Measurements from ENCODE around the gene FIBIN.

FIBIN gene

DNA sequence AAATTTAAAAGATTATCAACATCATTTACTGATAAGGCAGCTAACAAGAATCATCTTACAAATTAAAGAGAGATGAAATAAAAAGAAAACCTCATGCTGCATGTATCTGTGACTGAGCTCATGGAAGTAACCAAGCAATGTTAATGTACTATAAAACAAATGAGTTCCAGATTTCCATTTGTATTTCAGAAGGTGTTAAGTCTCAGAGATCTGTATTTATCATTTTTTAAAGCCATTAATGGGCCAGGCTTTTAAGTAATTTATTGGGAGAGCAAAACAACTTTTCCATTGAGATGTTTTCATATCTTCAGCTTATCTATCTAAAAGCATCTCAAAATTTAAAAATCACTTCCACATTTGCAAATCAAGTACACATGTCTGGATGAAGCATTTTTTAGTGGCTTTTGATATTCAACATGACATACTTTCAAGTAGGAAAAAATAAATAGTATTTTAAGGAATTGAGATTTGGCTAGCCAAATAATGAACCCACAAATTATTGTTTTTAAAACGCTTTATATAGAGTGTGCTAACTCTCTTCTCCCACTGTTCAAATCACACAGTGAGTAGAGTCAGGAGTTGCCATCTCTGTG, 28.8 kb downstream of the FIBIN start:
- no peak for DNase-seq (ENCODE audit: low read depth in 2 of 2)

DNA sequence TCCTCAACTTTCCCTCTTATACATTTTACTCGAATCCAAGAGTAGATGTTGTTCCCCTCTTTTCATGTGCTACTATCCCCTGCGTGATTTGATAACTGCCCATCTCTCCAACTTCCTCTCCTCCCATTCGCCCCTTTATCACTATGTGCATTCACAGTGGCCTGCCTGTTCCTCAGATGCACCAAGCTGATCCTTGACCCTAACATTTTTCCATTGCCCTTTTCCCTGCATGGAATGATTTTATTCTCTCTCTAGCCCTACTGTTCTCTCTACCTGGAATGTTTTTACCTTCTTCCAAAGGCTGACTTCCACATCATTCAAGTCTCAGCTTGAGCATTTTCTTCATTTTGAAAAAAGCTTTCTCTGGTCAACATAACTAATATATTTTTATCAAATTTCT, 31.0 kb downstream of the FIBIN start:
- DNase-seq (ENCODE audit: low read depth in 2 of 2), result no peak

DNA sequence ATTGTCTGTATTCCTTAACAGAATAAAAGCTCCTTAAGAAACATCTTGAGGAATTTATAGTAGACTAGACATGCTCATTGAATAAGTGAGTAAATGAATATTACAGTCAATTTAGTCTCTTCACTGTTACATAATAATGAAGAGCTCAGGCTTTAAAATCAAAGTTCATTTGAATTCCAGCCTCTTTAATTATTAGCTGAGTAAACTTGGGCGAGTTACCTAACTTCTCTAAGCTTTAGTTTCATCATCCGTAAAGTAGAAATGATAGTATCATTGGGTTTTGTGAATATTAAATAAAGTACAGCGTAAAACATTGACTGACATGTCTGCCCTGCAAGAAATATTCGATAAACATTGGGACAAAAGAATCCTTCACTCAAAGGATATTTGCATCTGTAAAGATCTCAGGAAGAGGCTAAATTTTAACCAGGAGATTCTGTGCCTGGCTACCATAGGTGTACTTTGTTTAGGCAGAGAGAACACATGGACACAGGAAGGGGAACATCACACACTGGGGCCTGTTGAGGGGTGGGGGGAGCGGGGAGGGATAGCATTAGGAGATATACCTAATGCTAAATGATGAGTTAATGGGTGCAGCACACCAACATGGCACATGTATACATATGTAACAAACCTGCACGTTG, 31.5 kb downstream of the FIBIN start:
- DNase-seq (ENCODE audit: low read depth in 2 of 2), result no peak

DNA sequence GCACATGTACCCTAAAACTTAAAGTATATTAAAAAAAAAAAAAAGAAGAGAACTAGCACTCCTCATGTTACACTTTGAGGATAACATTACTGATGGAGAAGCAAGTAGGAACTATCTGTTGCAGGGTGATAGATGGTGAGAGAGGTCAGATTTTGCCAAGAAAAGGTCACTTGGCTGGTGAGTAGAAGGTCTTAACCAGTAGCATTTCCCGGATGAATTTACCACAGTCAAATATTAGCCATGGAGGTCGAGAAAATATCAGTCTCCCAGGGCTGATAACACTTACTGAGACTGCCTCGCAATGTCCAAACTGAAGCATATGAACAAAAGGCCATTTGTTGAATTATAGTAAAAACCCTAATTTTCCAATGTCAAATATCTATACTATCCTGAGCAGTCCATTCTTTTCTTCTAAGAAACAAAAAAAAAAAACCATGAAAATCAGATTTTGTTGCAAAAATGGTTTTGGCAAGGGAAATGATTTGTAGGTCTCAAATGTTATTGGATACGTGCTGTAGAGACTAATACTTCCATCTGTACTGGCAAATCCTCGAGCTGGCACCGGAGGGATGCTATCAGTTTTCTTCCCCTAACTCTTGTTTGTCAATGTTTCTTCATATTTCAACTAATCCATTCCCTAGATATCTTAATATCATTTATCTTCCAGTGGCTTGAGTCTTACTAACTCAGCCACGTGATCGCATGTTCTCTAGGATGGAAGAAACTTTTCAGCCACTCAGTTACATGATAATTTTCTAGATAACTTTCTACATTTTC, 32.2 kb downstream of the FIBIN start:
- no peak for DNase-seq (ENCODE audit: low read depth in 2 of 2)

DNA sequence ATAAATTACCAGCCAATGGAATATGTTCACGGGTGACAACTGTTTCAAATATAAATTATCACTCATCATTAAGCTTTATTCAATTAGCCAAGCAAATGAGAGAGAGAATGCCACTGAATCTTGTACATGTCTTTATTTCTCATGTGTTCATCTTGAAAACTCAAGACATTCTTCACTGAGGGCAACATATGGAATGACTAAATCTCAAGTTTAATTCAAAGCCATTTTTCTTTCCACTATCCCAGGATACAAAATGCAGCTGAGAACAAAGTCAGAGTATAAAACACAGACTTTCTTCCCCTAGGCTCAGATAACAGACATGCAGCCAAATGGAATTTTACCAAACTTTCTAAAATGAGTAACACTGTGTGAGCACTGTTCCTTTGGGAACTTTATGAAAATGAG, 34.7 kb downstream of the FIBIN start:
- DNase-seq (ENCODE audit: low read depth in 2 of 2), result peak; percentile 47 to 57

DNA sequence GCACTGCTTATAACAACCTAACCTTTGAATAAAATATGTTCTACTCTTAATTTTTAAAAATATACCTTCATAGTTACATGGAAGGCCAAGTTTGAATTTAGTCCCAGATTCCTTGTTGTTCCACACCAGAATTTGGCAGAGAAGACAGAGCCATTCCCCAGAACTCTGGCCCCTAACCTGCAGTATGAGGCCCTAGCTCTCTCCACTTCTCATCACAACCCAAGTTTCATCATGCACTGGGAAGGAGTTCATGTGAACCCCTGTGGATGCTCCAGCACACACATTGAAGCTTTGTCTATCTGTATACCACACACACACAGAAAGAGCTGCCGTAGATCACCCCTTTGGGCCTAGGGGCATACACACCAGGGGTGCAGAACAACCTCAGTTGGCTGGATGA, 36.1 kb downstream of the FIBIN start:
- DNase-seq (ENCODE audit: low read depth in 2 of 2), result no peak

DNA sequence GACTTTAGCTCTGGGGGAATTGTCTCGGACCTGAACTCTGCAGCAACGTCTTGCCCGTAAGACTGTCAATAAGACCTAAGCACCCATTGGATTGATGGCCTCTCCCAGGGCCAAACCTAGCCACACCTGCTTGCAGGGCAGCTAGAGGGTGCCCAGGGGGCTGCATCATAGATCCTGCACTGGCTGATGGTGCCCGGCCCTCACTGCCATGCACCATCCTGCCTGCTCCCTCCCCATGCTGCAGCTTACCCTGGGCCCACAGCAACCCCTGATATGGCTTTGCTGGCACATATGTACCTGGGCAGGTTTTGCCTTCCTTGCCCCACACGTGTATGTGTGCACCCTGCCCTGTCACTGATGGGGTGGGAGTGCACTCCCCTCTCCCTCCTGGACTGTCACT, 37.8 kb downstream of the FIBIN start:
- DNase-seq (ENCODE audit: low read depth in 2 of 2), result no peak

DNA sequence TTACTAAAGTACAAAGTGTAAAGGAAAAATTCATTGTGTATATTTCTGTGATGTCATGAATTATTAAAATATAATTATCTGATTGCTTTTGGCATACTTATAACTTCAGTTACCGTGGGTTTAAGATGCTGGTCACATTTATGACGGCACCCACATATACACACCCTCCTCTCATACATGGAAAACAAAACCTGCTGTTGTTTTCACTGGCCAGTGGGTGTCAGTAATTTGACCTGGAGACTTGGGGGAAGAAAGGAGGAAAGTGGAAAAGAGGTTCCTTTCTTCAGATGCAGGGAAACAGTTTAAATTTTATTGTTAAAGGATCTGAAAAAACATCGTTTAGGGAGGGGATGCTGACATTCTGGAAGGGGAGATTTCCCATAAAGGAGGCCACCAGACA, 46.0 kb downstream of the FIBIN start:
- no peak for DNase-seq (ENCODE audit: low read depth in 2 of 2)

DNA sequence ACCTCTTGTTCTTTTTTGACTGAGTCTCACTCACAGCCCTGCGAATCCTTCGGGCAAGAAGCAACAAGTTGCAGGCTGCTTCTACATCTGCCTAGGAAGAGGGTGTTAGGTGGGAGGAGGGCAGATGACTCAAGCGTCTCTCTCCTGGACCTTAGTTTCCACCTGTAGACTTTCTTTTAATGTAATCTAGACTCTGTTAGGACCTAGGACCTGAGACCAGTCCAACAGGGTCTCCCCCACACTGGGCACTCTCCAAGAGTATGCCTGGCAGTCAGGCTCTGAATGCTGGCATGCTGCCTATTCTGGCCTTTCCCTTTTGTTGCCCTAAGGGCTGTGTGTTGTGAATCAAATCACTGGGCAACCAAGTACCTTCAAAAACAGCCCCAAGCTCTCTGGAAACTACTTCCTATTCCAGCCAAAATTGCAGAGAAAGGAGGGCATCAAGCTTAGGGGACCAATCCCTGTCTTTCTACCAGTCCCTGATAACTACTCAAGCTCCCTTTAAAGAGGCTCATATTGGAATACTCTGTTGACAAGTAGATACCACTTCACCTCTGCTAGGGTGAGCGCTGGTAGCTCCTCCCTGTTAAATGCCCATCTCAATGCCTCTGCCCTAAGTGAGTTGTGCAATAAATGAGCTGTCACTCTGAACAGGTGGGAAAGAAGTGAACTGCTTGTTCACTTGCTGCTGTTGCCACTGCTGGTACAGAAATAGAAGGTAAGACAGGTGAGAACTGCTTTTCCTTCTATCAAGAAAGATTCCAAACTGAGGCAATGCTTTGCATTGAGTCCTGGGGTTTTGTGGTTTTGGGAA, 46.6 kb downstream of the FIBIN start, which contains the start of gene BBOX1:
Gene BBOX1, plus strand, starts transcription at position 514 of the 814 bp plus-strand sequence. CDS start 14,616 bp downstream, outside the sequence.
- DNase-seq (ENCODE audit: low read depth in 2 of 2), result no peak

DNA sequence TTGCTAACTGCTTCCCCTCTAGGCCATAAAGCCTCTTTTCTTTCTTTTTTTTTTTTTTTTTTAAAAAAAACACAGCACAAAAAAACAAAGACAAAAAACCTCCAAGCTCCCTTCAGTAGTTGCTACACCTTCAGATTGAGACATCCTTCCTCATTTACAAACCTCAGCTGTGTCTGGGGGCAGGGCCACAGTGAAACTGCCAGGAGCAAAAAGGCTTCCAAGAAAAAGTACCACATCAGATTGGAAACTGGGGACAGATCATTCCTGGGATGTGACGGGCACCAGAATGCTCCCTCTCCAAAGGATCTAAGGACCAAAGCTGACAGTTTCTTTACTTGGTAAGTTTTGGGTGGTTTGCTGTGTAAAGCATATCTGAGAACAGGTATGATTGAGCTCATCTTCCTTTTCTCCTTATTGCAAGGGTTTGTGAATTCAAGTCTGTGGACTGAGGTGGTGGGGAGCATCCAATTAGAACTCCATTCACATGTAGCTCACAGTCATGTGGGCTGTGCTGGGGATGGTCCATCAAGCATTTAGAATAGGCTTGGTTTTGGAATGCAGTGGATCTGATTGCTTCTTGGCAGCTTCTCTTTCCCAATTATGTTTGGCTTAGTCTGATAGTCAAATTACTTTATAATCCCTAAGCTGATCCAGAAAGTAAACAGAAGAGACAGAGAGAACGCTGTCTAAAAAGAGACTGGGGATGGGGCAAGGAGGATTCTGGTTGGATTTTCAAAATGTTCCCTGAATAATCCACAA, 47.4 kb downstream of the FIBIN start:
- DNase-seq (ENCODE audit: low read depth in 2 of 2), result no peak

All from fibroblast of skin of left biceps (primary cell).